ENCODE measurements around the gene RANBP3.
A peak's percentile ranks its signal among the peaks of the same experiment; 100 is the strongest.

The RANBP3 gene

DNA sequence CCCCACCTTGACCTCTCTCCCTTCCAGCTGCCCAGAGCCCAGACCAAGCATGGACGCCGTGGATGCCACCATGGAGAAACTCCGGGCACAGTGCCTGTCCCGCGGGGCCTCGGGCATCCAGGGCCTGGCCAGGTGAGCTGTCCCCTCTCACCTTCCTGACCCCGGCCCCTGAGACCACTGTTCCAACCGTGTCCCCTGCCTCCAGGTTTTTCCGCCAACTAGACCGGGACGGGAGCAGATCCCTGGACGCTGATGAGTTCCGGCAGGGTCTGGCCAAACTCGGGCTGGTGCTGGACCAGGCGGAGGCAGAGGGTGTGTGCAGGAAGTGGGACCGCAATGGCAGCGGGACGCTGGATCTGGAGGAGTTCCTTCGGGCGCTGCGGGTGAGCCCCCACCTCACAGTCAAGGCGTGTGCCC lies 63.6 kb downstream of the RANBP3 start (continued):
- TF ChIP-seq, protein P1, sequence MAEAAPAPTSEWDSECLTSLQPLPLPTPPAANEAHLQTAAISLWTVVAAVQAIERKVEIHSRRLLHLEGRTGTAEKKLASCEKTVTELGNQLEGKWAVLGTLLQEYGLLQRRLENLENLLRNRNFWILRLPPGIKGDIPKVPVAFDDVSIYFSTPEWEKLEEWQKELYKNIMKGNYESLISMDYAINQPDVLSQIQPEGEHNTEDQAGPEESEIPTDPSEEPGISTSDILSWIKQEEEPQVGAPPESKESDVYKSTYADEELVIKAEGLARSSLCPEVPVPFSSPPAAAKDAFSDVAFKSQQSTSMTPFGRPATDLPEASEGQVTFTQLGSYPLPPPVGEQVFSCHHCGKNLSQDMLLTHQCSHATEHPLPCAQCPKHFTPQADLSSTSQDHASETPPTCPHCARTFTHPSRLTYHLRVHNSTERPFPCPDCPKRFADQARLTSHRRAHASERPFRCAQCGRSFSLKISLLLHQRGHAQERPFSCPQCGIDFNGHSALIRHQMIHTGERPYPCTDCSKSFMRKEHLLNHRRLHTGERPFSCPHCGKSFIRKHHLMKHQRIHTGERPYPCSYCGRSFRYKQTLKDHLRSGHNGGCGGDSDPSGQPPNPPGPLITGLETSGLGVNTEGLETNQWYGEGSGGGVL (tag by site-specific recombination; IDR thresholded peaks at IDR 0.05) = no peak
- no peak for TF ChIP-seq ZNF571 (tag by site-specific recombination; IDR thresholded peaks at IDR 0.05)

DNA sequence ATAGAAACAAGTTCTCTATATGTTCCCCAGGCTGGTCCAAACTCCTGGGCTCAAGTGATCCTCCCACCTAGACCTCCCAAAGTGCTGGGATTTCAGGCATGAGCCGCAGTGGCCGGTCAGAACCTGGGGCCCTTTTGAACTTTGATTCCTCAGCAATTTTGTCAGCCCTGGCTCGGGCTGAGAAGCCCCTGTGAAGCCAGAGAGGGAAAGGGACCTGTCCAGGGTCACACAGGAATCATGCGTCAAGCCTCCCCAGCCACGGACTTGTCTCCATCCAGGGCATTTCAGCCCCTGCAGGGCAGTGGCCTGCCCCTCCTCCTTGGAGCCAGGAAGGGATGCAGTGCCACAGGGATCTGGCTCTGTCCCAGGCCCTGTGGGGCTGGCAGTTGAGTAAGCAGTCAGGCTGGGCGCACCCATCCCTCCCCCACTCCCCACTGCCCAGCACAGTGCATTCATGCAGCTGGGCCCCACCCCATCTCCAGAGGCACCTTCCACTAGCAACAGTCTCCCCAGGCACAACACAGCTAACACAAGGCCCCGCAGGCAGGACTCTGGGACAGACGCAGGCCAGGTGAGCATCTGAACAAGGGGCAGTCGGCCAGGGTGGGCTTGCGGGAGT lies 64.1 kb downstream of the RANBP3 start, which contains the start of gene CAPS:
Gene CAPS (plus strand): TSS at position 516 of the 619 bp plus-strand sequence. CDS start 153 bp downstream, outside the sequence.
- H3K27ac ChIP-seq (ENCODE audit: extremely low read depth, low read depth, low read length) = no peak within 1 kb of the TSS
- POLR2A ChIA-PET = interaction anchor here (0.9 kb wide), 1 partner anchor 11 kb away, joined by 3 read pairs; no protein-coding TSS in a partner anchor
- no peaks in the 10 kb centered on the region for H3K9me3 ChIP-seq (ENCODE audit: control insufficient read depth, insufficient read depth, low read depth, low read length)
- CTCF ChIA-PET = interaction anchor here (0.6 to 0.9 kb wide), 3 partner anchors 108 to 604 kb away, joined by 3 read pairs; no protein-coding TSS in a partner anchor
- H3K36me3 ChIP-seq (ENCODE audit: control insufficient read depth in 2 of 2, insufficient read depth in 1 of 2, low read length in 2 of 2) = peaks cover 0 to 56% of the 10 kb centered on the region in 2 experiments; a peak in 2 of 3 replicates
- no peak within 1 kb of the TSS for H3K4me3 ChIP-seq (ENCODE audit: low read depth, low read length)
- TF ChIP-seq GLIS1 (tag by site-specific recombination; IDR thresholded peaks at IDR 0.05) (peak; percentile 95), ZNF560 (tag by site-specific recombination; IDR thresholded peaks at IDR 0.05; ENCODE audit: borderline replicate concordance) (no peak), ZNF146 (tag by site-specific recombination; IDR thresholded peaks at IDR 0.05) (no peak), ZFP69B (tag by site-specific recombination; IDR thresholded peaks at IDR 0.05) (peak; percentile 70; the same call in 1 of the 2 replicates), ZIC2 (tag by site-specific recombination; IDR thresholded peaks at IDR 0.05) (peak; percentile 67), KLF1 (tag by site-specific recombination; IDR thresholded peaks at IDR 0.05) (peak; percentile 77)
- TF ChIP-seq, protein P2, sequence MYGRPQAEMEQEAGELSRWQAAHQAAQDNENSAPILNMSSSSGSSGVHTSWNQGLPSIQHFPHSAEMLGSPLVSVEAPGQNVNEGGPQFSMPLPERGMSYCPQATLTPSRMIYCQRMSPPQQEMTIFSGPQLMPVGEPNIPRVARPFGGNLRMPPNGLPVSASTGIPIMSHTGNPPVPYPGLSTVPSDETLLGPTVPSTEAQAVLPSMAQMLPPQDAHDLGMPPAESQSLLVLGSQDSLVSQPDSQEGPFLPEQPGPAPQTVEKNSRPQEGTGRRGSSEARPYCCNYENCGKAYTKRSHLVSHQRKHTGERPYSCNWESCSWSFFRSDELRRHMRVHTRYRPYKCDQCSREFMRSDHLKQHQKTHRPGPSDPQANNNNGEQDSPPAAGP (tag by site-specific recombination; IDR thresholded peaks at IDR 0.05) = 0 out of 2 replicates have a peak, but pooled peaks have one; percentile 41
- TF ChIP-seq, protein P3, sequence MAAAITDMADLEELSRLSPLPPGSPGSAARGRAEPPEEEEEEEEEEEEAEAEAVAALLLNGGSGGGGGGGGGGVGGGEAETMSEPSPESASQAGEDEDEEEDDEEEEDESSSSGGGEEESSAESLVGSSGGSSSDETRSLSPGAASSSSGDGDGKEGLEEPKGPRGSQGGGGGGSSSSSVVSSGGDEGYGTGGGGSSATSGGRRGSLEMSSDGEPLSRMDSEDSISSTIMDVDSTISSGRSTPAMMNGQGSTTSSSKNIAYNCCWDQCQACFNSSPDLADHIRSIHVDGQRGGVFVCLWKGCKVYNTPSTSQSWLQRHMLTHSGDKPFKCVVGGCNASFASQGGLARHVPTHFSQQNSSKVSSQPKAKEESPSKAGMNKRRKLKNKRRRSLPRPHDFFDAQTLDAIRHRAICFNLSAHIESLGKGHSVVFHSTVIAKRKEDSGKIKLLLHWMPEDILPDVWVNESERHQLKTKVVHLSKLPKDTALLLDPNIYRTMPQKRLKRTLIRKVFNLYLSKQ (tag by site-specific recombination; IDR thresholded peaks at IDR 0.05; ENCODE audit: borderline replicate concordance) = no peak
- TF ChIP-seq, protein P4, sequence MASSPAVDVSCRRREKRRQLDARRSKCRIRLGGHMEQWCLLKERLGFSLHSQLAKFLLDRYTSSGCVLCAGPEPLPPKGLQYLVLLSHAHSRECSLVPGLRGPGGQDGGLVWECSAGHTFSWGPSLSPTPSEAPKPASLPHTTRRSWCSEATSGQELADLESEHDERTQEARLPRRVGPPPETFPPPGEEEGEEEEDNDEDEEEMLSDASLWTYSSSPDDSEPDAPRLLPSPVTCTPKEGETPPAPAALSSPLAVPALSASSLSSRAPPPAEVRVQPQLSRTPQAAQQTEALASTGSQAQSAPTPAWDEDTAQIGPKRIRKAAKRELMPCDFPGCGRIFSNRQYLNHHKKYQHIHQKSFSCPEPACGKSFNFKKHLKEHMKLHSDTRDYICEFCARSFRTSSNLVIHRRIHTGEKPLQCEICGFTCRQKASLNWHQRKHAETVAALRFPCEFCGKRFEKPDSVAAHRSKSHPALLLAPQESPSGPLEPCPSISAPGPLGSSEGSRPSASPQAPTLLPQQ (tag by site-specific recombination; IDR thresholded peaks at IDR 0.05) = peak; percentile 93
- no peaks in the 10 kb centered on the region for H3K4me1 ChIP-seq (ENCODE audit: control insufficient read depth, insufficient read depth, low read length)

DNA sequence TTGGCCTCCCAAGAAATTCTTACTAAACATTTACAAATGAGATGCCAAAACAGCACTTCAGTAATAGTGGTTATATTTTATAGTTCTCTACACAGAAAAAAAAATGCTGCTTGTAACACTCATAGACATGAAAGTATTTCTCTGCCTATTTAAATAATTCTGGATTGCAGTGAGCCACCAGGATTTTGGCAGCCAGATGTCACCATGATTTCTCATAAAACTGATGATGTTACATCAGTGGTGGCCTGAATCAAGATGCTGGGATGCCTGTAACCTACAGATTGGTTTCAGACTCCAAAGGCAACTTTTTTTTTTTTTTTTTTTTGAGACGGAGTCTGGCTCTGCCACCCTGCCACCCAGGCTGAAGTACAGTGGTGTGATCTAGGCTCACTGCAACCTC lies 66.6 kb downstream of the RANBP3 start:
- Histone ChIP-seq H3K4me1 (ENCODE audit: control insufficient read depth, insufficient read depth, low read length) (no peaks in the 10 kb centered on the region), H3K9me3 (ENCODE audit: control insufficient read depth, insufficient read depth, low read depth, low read length) (no peaks in the 10 kb centered on the region), H3K27ac (ENCODE audit: extremely low read depth, low read depth, low read length) (no peak overlapping the region), H3K4me3 (ENCODE audit: low read depth, low read length) (no peak overlapping the region), H3K36me3 (ENCODE audit: control insufficient read depth in 2 of 2, insufficient read depth in 1 of 2, low read length in 2 of 2) (peaks cover 0 to 36% of the 10 kb centered on the region in 2 experiments; a peak in 2 of 3 replicates)
- TF ChIP-seq ZNF610 (tag by site-specific recombination; IDR thresholded peaks at IDR 0.05; ENCODE audit: borderline replicate concordance) = no peak
- TF ChIP-seq GLIS1 (tag by site-specific recombination; IDR thresholded peaks at IDR 0.05) = peak; percentile 45
- 0 out of 2 replicates have a peak, but pooled peaks have one; percentile 13 for TF ChIP-seq ZBTB17 (tag by site-specific recombination; IDR thresholded peaks at IDR 0.05)
- CTCF ChIA-PET = interaction anchor here (0.6 kb wide), 1 partner anchor 31 kb away, joined by 3 read pairs; no protein-coding TSS in a partner anchor
- POLR2A ChIA-PET = no interaction called here
